HL-60 (cell line): Measurements from ENCODE around the gene DAND5.

ENCODE experiments used
- CTCF ChIP-seq: IDR thresholded peaks from one replicate; pipeline ENCODE4 v1.5.1; 2011; ENCODE audit warnings: low read length, control low read depth, inconsistent platforms; ENCODE audit not compliant: insufficient read depth
- GABPA ChIP-seq: IDR thresholded peaks from 2 replicates; pipeline ENCODE4 v1.6.1; 2012; ENCODE audit warnings: low read depth
- POLR2AphosphoS5 ChIP-seq: IDR thresholded peaks from 2 replicates; pipeline ENCODE4 v1.6.1; 2012; ENCODE audit warnings: low read depth
- REST ChIP-seq: IDR thresholded peaks from 2 replicates; pipeline ENCODE4 v1.6.1; 2012; ENCODE audit warnings: low read depth; ENCODE audit not compliant: insufficient replicate concordance
- SPI1 ChIP-seq: IDR thresholded peaks from 2 replicates; pipeline ENCODE4 v1.6.1; 2012; ENCODE audit warnings: low read depth, mild to moderate bottlenecking, borderline replicate concordance

GRCh38 chr19:13006431-13007281 lies 37.3 kb downstream of the DAND5 start:
- TF ChIP-seq POLR2AphosphoS5 (no peak), CTCF (no peak), REST (no peak), SPI1 (no peak), GABPA (no peak)
